Measurements from ENCODE around the gene SH3RF3. TPM values are rescaled to one million over a fixed set of nuclear protein-coding genes. Genes with fewer than 3 reads are reported as not detected.
"Not testable (repeated sequence)": the region's sequence is repeated elsewhere in the genome, so short reads cannot be mapped to it uniquely, and the experiment has no call there.

Gene SH3RF3
- total RNA-seq, 6 donors from 2014 or later: 4.1 to 21.0 (median 8.0) TPM

- no peak overlapping the region for H3K4me3 ChIP-seq
- no peaks in the 10 kb centered on the region for H3K9me3 ChIP-seq
- WGBS, 2 donors: 90% methylated on average over 2 of the region's 2 CpGs
- peaks cover 0 to 4% (median 0%) of the 10 kb centered on the region in 4 donors for H3K4me1 ChIP-seq
- no peak for DNase-seq
- TF ChIP-seq POLR2AphosphoS5 (IDR thresholded peaks at IDR 0.05) (no peak), CTCF (IDR thresholded peaks at IDR 0.05) (no peak), POLR2A (IDR thresholded peaks at IDR 0.05) (no peak), EP300 (IDR thresholded peaks at IDR 0.05) (no peak)
- no peaks in the 10 kb centered on the region for H3K36me3 ChIP-seq
- H3K27ac ChIP-seq: no peak overlapping the region
- H3K27me3 ChIP-seq: no peaks in the 10 kb centered on the region
- no peak for ATAC-seq (ENCODE audit: low FRiP score in 2 of 2)
Measured at GRCh38 chr2:109109342-109109741, 19.7 kb upstream of the SH3RF3 start.

GRCh38 chr2:109110170-109110569 is 18.8 kb upstream of the SH3RF3 start:
- 79 to 82% methylated on average over 6 to 7 of the region's 7 CpGs for WGBS, 2 donors
- ATAC-seq (ENCODE audit: low FRiP score in 2 of 2) (no peak), DNase-seq (no peak)
- Histone ChIP-seq H3K27me3 (no peaks in the 10 kb centered on the region), H3K4me1 (no peaks in the 10 kb centered on the region), H3K9me3 (no peaks in the 10 kb centered on the region), H3K36me3 (no peaks in the 10 kb centered on the region), H3K27ac (no peak overlapping the region), H3K4me3 (no peak overlapping the region)
- no peak for TF ChIP-seq CTCF (IDR thresholded peaks at IDR 0.05)
- TF ChIP-seq POLR2A (IDR thresholded peaks at IDR 0.05): no peak
- TF ChIP-seq EP300 (IDR thresholded peaks at IDR 0.05): no peak
- no peak for TF ChIP-seq POLR2AphosphoS5 (IDR thresholded peaks at IDR 0.05)

GRCh38 chr2:109117181-109117580 is 11.8 kb upstream of the SH3RF3 start:
- 93 to 96% methylated on average over 9 of the region's 9 CpGs for WGBS, 2 donors
- H3K27ac ChIP-seq; H3K4me1 ChIP-seq; H3K4me3 ChIP-seq; H3K9me3 ChIP-seq; H3K27me3 ChIP-seq; H3K36me3 ChIP-seq; ATAC-seq (ENCODE audit: low FRiP score in 2 of 2): not testable (repeated sequence)
- peak in 1 of 2 donors; percentile 29 for DNase-seq

GRCh38 chr2:109117780-109118179 is 11.2 kb upstream of the SH3RF3 start:
- no peaks in the 10 kb centered on the region for H3K27me3 ChIP-seq
- H3K4me1 ChIP-seq: no peaks in the 10 kb centered on the region
- H3K36me3 ChIP-seq: no peaks in the 10 kb centered on the region
- 86 to 91% methylated on average over 4 of the region's 4 CpGs for WGBS, 2 donors
- TF ChIP-seq EP300 (IDR thresholded peaks at IDR 0.05): no peak
- TF ChIP-seq POLR2A (IDR thresholded peaks at IDR 0.05): no peak
- no peak for TF ChIP-seq POLR2AphosphoS5 (IDR thresholded peaks at IDR 0.05)
- TF ChIP-seq CTCF (IDR thresholded peaks at IDR 0.05): no peak
- H3K4me3 ChIP-seq: no peak overlapping the region
- DNase-seq (no peak), ATAC-seq (ENCODE audit: low FRiP score in 2 of 2) (no peak)
- H3K9me3 ChIP-seq: no peaks in the 10 kb centered on the region
- no peak overlapping the region for H3K27ac ChIP-seq

GRCh38 chr2:109118321-109118720 is 10.7 kb upstream of the SH3RF3 start:
- DNase-seq (no peak), ATAC-seq (ENCODE audit: low FRiP score in 2 of 2) (no peak)
- H3K4me1 ChIP-seq: no peaks in the 10 kb centered on the region
- no peaks in the 10 kb centered on the region for H3K27me3 ChIP-seq
- H3K36me3 ChIP-seq: no peaks in the 10 kb centered on the region
- TF ChIP-seq CTCF (IDR thresholded peaks at IDR 0.05): no peak
- TF ChIP-seq POLR2AphosphoS5 (IDR thresholded peaks at IDR 0.05): no peak
- no peak for TF ChIP-seq EP300 (IDR thresholded peaks at IDR 0.05)
- TF ChIP-seq POLR2A (IDR thresholded peaks at IDR 0.05): no peak
- 95 to 96% methylated on average over 9 of the region's 9 CpGs for WGBS, 2 donors
- H3K4me3 ChIP-seq: no peak overlapping the region
- H3K27ac ChIP-seq: no peak overlapping the region
- H3K9me3 ChIP-seq: no peaks in the 10 kb centered on the region

All from upper lobe of left lung (tissue), 6 donors.